Measurements from ENCODE around the gene C5orf46.

GRCh38 chr5:147902609-147903115 lies 3.7 kb downstream of the C5orf46 start:
- no peak for TF ChIP-seq CTCF (IDR thresholded peaks at IDR 0.05)
- TF ChIP-seq POLR2A (IDR thresholded peaks at IDR 0.05) = no peak
